Naive thymus-derived CD8-positive, alpha-beta T cell (primary cell): ENCODE results near the gene FOXC2. TPM values are rescaled to one million over a fixed set of nuclear protein-coding genes. Genes with fewer than 3 reads are reported as not detected.

Experiments
- ATAC-seq, 2 donors: fragments of 150-1000 bp; cut with Tn5 transposase in 1 of 2; sonication (Bioruptor Pico), chemical (Tn5 transposase) in 1 of 2; 1 replicate in 1 of 2; 2 replicates in 1 of 2; pipeline ENCODE4 v1.10.0; 2021; ENCODE audit warnings: mild to moderate bottlenecking in 2 of 2, moderate library complexity in 2 of 2
- POLR2A ChIA-PET: fragments of 350-600 bp; sonication (Branson Sonifier 250); formaldehyde crosslinking; loops from one replicate; lab custom pipeline; 2021; ENCODE audit warnings: antibody characterized with exemption; lab: Charles Lee
- DNase-seq, 10 donors: peaks; one replicate each; pipeline versions ENCODE4 v3.0.0 to v3.0.0-alpha.2; 2020 to 2022
- H3K27ac Mint-ChIP-seq, 10 donors: one replicate each; pipeline ENCODE4 v1.8.0; 2020 to 2022; ENCODE audit warnings: mild to moderate bottlenecking in 10 of 10, mixed read lengths in 10 of 10, moderate library complexity in 4 of 10, inconsistent platforms in 1 of 10
- H3K27me3 Mint-ChIP-seq, 5 donors: one replicate each; pipeline ENCODE4 v1.8.0; 2021 to 2022; ENCODE audit warnings: mixed read lengths in 5 of 5
- H3K36me3 Mint-ChIP-seq, 3 donors: one replicate each; pipeline ENCODE4 v1.8.0; 2020 to 2022; ENCODE audit warnings: mixed read lengths in 3 of 3, mild to moderate bottlenecking in 2 of 3, inconsistent platforms in 1 of 3
- H3K4me1 Mint-ChIP-seq, 4 donors: one replicate each; pipeline ENCODE4 v1.8.0; 2021 to 2022; ENCODE audit warnings: mixed read lengths in 4 of 4
- H3K4me3 Mint-ChIP-seq, 10 donors: one replicate each; pipeline ENCODE4 v1.8.0; 2020 to 2022; ENCODE audit warnings: mild to moderate bottlenecking in 10 of 10, mixed read lengths in 10 of 10, moderate library complexity in 6 of 10, inconsistent platforms in 1 of 10
- H3K9me3 Mint-ChIP-seq, 9 donors: one replicate each; pipeline ENCODE4 v1.8.0; 2020 to 2022; ENCODE audit warnings: mixed read lengths in 9 of 9, mild to moderate bottlenecking in 3 of 9, inconsistent platforms in 1 of 9, moderate library complexity in 1 of 9
- polyA plus RNA-seq, 3 donors: library from polyadenylated mRNA; unstranded; fragments of 300-500 nt; fragmentation: Illumina TruSeq; gene quantifications; one replicate each; pipeline ENCODE4 v1.2.3, GENCODE V29; 2021
- total RNA-seq, 8 experiments: library from RNA in 2 of 8; stranded (reverse) in 2 of 8; gene quantifications; one replicate each; pipeline ENCODE4 v1.2.3 and lab custom pipeline; 2021 to 2026

Gene FOXC2
- total and polyA plus RNA-seq, 5 experiments from 2014 or later: not detected

- H3K36me3 Mint-ChIP-seq: no peaks in the 10 kb centered on the region
- no peak overlapping the region for H3K4me3 Mint-ChIP-seq
- peaks cover 3 to 7% (median 6%) of the 10 kb centered on the region in 4 donors for H3K4me1 Mint-ChIP-seq
- DNase-seq (no peak), ATAC-seq (no peak)
- peaks cover 0 to 10% (median 0%) of the 10 kb centered on the region in 9 donors for H3K9me3 Mint-ChIP-seq
- peaks cover 8 to 25% (median 17%) of the 10 kb centered on the region in 5 donors for H3K27me3 Mint-ChIP-seq
- no peak overlapping the region for H3K27ac Mint-ChIP-seq
- POLR2A ChIA-PET: no interaction called here
Observed at GRCh38 chr16:86609661-86610060, 43.0 kb downstream of the FOXC2 start.

DNA sequence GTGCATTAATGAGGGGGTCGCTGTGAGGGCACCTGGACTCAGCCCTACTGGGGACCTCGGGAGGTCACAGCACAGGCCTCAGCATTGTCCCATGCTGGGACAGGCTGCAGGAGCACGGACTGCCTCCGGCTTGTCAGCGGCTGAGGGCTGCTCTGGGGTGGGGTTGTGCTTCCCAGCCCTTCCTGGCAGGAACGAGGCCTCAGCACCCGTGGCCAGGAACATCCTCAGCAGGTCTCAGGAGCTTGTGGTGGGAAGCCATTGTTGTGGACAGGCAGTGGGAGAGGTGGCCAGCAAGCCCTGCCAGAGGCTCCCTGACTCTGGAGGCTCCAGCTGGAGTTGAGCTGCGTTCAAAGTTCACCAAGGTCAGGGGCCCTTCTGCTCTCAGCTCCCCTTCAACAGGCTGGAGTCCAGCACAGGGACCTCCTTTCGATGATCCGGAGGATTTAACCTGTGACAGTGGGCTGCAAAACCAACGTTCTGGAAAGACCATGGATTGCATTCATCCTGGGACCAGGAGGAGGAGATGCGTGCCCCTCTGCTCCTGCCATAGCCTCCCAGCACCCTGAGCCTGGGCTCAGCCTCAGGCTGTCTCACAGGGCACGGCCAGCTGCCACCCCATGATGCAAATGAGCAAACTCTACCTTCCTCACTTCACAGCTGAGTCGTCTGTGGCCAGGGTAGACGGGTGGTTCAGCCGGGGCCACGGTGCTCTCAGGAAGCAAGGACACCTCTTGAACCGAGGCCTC lies 44.3 kb downstream of the FOXC2 start:
- H3K4me1 Mint-ChIP-seq: no peaks in the 10 kb centered on the region

DNA sequence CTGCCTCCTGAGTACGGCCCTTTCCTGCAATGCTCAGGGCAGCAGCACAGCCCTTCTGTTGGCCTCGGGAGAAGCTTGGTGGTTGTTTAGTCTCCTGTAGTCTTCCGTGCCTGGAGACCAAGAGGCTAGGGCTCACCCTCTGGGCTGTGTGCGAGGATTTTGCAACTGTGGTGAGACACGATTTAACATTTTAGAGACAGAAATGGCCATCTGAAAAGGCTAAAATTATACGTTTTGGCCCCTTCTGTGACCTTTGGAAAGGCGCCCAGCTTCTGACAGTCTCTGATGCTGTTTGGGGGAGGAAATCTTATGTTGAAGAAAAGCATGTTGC lies 44.9 kb downstream of the FOXC2 start:
- H3K36me3 Mint-ChIP-seq: no peaks in the 10 kb centered on the region
- no peak overlapping the region for H3K27ac Mint-ChIP-seq
- peaks cover 0 to 7% (median 0%) of the 10 kb centered on the region in 9 donors for H3K9me3 Mint-ChIP-seq
- no peak for ATAC-seq
- POLR2A ChIA-PET: no interaction called here
- H3K27me3 Mint-ChIP-seq: peaks cover 8 to 18% (median 17%) of the 10 kb centered on the region in 5 donors
- no peak for DNase-seq
- no peak overlapping the region for H3K4me3 Mint-ChIP-seq
- H3K4me1 Mint-ChIP-seq: no peaks in the 10 kb centered on the region

More for the DNA sequence above, 44.3 kb downstream of the FOXC2 start:
- DNase-seq (no peak), ATAC-seq (no peak)
- POLR2A ChIA-PET: no interaction called here
- Mint-ChIP-seq H3K27ac (no peak overlapping the region), H3K4me3 (no peak overlapping the region), H3K9me3 (peaks cover 0 to 10% (median 0%) of the 10 kb centered on the region in 9 donors), H3K27me3 (peaks cover 8 to 18% (median 17%) of the 10 kb centered on the region in 5 donors), H3K36me3 (no peaks in the 10 kb centered on the region)

- H3K27ac Mint-ChIP-seq: no peak overlapping the region
- H3K27me3 Mint-ChIP-seq: peaks cover 8 to 18% (median 14%) of the 10 kb centered on the region in 5 donors
- H3K4me1 Mint-ChIP-seq: no peaks in the 10 kb centered on the region
- DNase-seq (no peak), ATAC-seq (no peak)
- peaks cover 0 to 2% (median 0%) of the 10 kb centered on the region in 9 donors for H3K9me3 Mint-ChIP-seq
- POLR2A ChIA-PET: no interaction called here
- H3K4me3 Mint-ChIP-seq: no peak overlapping the region
- H3K36me3 Mint-ChIP-seq: no peaks in the 10 kb centered on the region
Observed at GRCh38 chr16:86611941-86612340, 45.3 kb downstream of the FOXC2 start.

DNA sequence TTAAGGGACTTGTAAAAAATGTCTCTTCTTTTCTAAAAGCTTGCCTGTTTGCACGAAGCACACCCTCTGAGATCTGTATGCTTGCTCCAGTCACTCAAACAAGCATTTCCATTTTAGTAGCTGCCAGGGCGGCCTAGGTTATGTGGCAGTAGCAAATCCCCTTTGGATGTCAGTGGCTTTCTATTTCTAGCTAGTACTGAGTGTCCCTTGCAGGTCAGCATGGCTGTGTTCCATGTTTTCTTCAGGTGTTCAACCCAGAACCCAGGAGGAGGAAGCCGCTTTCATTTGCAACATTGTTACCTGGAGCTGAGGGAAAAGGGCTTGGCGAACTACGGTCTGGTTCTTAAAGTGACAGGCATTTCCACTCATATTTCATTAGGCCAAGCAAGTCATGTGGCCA lies 48.1 kb downstream of the FOXC2 start:
- Mint-ChIP-seq H3K4me1 (no peaks in the 10 kb centered on the region), H3K36me3 (peaks cover 0 to 3% (median 0%) of the 10 kb centered on the region in 3 donors), H3K4me3 (no peak overlapping the region), H3K27me3 (peaks cover 6 to 14% (median 12%) of the 10 kb centered on the region in 5 donors), H3K27ac (no peak overlapping the region), H3K9me3 (no peaks in the 10 kb centered on the region)
- ATAC-seq (no peak), DNase-seq (no peak)
- POLR2A ChIA-PET: no interaction called here

DNA sequence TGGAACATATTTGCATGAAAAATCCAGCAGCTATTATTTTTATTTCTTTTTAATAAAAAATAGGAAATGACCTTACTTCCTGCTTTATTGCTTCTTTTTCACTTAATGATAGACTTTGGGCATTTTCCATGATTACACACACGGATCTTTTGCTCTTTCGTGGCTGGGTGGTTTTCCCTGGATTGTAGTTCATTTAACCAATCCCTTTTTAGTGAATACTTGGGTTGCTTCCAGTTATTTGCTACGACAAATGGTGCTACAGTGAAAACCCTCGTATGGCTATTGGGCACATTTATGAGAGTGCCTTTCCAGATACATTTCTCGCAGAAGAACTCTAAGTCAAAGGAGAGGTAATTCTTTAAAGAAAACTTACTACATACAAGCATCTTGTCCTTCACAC lies 50.3 kb downstream of the FOXC2 start:
- Mint-ChIP-seq H3K27ac (no peak overlapping the region), H3K4me1 (no peaks in the 10 kb centered on the region), H3K36me3 (peaks cover 0 to 3% (median 0%) of the 10 kb centered on the region in 3 donors), H3K4me3 (no peak overlapping the region), H3K27me3 (peaks cover 6 to 14% (median 7%) of the 10 kb centered on the region in 5 donors), H3K9me3 (no peaks in the 10 kb centered on the region)
- POLR2A ChIA-PET: no interaction called here
- ATAC-seq (no peak), DNase-seq (no peak)

GRCh38 chr16:86618431-86619238 lies 52.0 kb downstream of the FOXC2 start:
- ATAC-seq (no peak), DNase-seq (no peak)
- Mint-ChIP-seq H3K36me3 (peaks cover 0 to 3% (median 0%) of the 10 kb centered on the region in 3 donors), H3K27me3 (peaks cover 7 to 24% (median 11%) of the 10 kb centered on the region in 5 donors), H3K4me1 (no peaks in the 10 kb centered on the region), H3K9me3 (no peaks in the 10 kb centered on the region), H3K4me3 (no peak overlapping the region), H3K27ac (no peak overlapping the region)
- POLR2A ChIA-PET: no interaction called here

Other genes starting within 250 kb of the FOXC2 start
- not detected for gene FOXF1, start 56.3 kb upstream of the FOXC2 start, total RNA-seq
- gene FOXF1, start 56.3 kb upstream of the FOXC2 start, polyA plus RNA-seq: not detected
- 10 to 100 TPM; 37.9 to 41.6 TPM for gene MTHFSD, start 11.6 kb upstream of the FOXC2 start, total RNA-seq
- 10 to 100 TPM in 2 of 3 donors, 1 to 10 TPM in 1; 9.8 to 19.0 (median 16.1) TPM for gene MTHFSD, start 11.6 kb upstream of the FOXC2 start, polyA plus RNA-seq
- not detected for gene FOXL1, start 11.7 kb downstream of the FOXC2 start, total RNA-seq
- gene FOXL1, start 11.7 kb downstream of the FOXC2 start, polyA plus RNA-seq: not detected